Activated T-cell treated with anti-CD3 and anti-CD28 coated beads for 4 hours (primary cell): ENCODE data around the gene SSPN.

Source experiments
- DNase-seq: peaks from one replicate; pipeline ENCODE4 v3.0.0-alpha.2; 2020

The SSPN gene, protein sequence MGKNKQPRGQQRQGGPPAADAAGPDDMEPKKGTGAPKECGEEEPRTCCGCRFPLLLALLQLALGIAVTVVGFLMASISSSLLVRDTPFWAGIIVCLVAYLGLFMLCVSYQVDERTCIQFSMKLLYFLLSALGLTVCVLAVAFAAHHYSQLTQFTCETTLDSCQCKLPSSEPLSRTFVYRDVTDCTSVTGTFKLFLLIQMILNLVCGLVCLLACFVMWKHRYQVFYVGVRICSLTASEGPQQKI

DNA sequence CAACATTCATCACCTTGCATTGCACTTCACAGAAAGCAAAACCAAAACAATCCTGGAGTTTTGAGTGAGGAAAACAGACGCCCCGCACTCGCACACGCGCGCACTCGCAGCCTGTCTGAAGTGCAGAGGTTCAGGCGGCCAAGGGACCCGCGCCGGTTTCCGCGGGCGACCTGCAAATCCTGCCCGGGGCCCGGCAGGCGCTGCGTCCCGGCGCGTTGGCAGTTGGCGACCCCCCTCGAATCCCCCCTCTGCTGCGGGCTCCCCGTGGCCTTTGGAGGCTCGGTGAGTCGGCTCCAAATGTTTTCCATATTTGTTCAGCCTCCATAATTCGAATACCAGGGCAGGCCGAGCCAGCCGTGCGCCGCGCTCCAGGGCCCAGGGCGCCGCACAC, at the start of gene SSPN:
TSS of gene SSPN (plus strand) at position 324 of the 391 bp plus-strand sequence. CDS start 100 bp downstream, outside the sequence.
- DNase-seq = no peak

DNA sequence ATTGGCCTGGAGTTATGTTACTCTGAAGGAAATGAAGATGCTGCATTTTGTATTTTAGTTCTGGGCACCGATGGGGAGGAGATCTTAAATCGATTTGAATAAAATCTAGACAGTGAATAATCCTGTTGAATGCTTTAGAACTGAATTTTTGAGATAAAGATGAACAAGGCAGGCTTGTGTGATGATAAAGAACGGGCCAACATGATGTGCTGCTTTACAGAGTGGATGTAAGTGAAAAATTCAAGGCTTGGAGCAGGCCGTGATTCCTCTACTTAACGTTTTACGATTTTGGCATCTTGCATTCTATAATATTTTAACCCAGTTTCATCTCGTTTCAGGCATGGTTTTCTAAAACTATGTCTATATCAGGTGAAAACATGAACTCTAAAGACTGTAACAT, 47.1 kb upstream of the SSPN start:
- DNase-seq = no peak

DNA sequence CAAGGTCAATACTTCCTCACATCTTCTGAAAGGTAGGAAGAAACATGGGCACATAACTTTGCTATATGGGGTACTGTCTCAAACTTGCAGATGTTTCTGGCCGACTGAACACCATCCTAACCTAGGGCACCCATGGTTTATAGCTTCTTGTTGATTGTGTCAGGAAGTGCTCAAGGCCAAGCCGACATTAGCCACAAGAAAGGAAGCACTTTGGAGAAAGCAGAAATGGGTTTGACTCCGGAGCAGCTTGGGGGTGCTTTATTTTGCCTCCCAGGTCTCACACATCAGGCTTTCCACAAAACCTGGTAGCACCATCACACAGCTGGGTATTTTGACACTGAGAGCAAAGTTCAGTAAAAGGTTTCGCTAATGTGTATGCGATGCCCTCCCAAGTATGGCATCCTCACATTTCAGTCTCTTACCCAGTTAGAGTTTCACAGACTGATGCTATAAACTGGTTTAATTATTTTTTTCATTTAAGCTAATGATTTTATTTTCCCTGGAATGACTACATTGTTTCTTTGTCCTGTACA, 45.3 kb upstream of the SSPN start:
- no peak for DNase-seq

DNA sequence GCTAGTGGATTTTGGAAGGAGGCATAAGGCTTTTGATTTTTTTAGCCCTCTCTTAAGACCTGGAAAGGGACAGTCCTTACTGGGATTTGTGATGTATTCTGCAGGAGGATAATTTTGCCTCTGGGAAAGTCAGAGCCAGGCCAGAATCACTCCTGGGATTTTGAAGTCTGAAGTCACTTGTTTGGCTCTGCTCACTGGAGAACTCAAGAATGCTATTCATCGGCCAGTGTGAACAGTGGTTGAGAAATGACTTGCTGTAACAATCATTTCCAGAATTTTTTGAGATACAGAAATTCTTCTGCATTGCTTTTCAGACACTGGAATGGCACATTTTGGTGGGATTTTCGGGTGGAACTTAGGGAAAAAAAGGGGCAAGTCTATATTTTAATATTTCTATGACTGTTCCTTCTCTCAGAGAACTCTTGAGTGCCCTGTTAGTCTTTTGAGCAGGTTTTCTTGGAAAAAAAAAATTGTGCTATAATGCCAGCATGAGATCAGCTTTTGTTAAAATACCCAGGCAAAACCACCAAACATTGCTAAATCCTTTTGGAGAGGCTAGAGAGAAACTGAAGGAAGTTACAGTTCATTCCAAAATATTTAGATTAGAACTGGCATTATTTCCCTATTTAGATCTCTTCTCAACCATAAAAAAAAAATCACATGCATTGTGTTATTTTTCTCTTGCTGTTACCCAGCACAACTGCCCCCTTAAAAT, 44.5 kb upstream of the SSPN start:
- DNase-seq = no peak

DNA sequence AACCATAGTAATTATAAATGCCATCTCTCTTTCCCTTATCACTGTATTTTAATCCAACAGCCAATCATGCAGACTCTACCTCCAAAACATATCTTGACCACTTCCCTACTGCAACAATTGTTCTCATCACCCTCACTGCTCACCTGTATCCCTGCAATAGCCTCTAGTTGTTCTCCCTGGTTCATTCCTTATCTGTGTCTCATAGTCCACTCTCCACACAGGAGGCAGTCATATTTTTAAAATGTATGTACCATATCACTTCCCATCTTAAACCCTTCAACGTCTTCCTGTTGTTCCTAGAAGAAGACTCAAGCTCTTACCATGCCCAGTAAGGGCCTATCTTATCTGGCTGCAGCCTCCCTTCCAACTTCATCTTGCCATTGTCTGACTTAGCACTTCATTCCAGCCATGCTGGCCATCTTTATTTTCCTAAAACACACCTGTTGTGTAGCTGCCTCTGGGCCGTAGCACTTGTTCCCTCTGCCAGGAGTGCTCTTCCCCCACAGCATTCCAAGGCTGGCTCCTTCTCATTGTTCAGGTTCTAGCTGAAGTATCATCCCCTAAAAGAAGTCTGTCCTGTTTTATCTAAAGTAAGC, 42.8 kb upstream of the SSPN start:
- DNase-seq = no peak

DNA sequence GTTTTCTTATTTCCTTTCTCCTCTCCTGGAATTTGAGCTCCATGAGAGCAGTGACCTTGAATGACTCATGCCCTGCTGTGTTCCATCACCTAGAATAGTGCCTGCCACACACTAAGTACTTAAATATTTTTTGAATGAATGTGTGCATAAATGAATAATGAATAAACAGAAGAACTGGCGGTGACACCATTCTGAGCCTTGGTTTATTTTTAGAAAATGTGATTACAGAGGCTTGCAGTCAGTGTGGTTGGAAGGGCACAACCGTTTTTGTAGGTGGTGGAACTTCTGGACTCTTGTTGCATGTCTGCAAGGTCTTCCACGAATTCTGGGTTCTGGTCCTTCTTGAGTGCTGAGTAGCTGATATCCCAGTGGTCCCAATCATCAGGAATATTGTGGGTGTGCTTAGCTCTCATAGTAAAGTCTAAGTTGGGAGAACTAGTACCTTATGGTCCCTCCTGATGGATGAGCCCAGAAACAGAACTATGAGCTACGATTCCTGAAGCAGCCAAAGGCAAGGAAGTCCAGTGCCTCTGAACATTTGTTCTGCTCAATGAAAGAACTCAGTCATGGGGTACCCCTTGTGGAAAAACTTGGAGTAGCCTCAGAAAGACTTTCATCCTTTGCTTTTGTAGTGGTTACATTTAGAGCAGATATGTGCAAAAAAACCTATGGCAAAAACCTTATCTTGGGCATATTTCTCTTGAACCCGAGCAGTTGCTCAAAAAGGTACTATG, 41.8 kb upstream of the SSPN start:
- no peak for DNase-seq

DNA sequence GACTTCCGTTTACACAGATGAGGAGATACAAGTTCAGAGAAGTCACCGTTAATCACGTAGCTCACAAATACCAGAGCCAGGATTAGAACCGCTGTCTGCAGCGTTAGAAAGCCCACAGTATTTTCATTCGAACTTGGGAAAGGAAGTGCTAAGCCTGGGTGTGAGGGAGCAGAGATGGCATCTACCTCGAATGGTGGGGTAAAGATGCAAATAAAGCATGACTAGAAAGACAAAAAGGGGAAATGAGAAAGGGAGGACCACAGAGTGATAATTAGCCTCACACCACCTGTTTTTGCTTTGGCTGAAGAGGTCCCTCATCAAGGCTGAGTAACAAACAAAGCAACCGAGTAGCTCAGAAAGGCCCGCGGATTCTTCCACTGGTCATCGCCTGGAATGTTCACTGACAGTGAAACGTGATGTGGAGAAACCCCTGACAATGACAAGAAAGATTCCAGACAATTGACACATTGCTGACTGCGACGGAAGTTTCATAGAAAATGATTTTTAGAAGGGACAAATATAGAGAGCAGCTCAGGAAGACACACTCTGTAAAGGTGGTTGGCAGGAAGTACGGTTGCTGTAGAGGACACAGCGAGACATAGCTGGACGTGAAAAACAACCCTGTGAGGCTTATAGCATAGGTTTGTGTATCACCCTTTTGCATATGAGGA, 39.0 kb upstream of the SSPN start:
- no peak for DNase-seq

DNA sequence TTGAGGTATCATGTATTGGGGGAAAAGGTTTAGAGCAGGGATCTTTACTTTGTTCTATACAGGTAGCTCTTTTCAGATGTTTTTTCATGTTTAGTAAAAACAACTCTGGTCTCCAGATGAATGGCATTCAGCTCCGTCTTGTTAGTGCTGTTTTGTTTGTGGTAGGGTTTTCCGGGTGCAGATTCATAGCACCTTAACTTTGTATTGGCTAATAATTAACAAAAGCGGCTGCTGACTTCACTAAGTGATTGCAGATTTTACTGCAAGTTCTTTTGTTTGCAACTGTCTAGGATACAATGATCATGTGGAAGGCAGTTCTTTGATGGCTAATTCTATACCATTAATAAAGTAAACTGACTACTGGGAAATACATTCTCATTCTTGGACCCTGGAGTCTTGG, 38.4 kb upstream of the SSPN start:
- no peak for DNase-seq

DNA sequence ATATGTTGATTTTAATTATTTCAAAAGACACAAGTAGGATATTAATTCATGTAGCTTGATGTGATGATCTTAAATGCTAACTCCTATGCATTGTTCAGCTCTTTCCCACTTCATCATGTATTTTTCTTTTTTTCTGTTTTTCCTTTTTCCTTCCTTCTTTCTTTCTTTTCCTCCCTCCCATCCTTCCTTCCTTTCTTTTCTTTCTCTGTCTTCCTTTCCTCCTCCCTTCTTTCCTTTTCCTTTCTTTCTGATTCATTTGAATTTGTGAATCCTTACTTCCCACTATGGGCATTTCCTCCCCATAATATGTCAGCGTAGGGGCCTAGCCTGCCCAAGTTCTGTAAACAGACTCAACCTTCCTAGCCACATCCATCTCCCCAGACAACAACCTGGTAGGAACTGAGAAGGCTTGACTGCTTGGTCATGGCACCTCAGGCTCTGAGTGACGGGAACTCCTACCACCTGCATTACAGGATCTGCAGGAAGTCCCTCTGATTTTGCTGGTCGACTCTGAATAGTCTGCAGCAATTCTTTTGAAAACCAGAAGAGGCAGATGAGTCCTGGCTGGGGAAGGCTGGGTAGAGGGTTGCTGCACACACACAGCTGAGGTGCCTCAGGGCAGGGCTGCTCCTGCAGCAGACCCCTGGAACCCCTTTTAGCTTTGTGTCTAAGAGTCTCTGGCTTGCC, 37.2 kb upstream of the SSPN start:
- no peak for DNase-seq

DNA sequence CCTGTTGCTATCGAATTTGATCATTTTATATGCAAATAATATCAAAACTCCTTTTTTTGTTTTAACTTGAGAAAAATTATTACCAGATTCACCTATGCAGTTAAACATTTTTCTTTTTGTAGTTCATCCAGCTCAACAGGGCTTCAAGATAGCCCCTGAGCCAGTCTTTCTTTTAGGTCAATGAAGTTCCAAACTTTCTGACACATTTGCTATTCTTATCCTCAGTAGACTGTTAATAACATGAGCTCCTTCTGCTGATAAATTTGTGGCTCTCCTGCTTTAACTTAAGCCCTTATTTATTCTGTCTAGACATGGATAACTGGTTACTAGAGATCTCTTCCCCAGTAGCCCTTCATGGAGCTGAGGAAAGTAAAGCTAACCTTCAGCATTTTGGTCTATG, 33.2 kb upstream of the SSPN start:
- no peak for DNase-seq

DNA sequence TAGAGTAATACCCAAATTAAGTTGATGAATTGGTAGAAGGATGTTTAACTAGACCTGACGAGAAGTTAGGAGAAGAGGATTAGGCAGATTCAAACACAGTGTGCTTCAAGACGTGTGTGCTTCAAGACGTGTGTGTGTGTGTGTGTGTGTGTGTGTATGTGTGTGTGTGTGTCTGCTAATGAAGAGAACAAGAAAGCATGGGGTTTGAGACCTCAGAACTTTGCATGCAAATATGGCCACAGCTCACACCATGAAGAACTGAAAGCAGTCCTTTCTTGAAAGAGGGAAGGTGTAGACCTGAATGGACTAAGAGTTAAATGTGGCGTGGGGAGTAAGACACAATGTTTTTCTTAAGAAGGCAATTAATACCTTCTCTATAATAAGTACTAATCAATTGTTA, 32.5 kb upstream of the SSPN start:
- no peak for DNase-seq

DNA sequence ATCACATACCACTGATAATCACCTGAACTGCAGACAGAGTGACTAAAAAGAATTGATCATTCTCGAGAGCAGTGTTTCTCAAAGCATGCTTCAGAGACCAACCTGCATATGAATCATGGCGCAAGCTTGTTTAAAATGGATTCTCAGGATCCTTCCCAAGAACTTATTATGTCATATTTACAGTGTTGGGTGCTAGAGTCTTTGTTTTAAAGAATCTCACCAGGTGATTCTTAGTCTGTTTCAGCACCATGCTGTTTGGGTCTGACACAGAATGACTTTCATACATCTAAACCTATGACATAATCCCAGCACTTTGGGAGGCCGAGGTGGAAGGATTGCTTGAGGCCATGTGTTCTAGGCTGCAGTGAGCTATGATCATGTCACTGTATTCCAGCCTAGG, 31.3 kb upstream of the SSPN start:
- no peak for DNase-seq

DNA sequence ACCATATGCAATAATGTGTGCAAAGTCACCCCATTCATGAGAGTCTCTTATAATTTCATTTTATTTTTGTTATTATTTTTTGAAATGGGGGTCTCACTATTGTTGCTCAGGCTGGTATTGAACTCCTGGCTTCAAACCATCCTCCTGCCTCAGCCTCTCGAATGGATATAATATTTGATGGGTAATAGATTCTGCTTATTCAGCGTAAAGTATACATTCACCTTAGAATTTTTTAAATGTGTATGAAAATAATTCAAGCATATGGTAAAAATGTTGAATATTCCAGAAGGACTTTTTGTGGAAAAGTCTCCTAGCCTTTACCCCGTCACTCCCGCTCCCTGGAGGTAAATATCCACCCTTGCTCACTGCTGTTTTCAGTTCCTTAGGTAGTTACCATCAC, 23.4 kb upstream of the SSPN start:
- DNase-seq = no peak

DNA sequence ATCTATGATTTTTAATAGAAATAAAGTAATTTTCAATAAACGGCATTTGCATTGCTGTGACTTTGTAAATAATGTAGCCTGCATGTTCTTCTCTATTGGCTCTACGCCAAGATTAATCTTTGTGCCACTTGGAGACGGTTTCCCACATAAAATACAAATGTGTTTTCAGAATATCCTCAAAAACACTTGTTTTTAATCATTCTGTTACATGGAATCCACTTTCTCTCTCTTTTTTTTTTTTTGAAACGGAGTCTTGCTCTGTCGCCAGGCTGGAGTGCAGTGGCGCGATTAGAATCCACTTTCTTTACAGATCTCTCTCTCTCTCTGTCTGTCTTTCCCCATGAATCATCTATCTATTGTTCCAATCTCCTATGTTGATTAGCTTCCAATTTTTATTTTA, 22.8 kb upstream of the SSPN start:
- DNase-seq = no peak

DNA sequence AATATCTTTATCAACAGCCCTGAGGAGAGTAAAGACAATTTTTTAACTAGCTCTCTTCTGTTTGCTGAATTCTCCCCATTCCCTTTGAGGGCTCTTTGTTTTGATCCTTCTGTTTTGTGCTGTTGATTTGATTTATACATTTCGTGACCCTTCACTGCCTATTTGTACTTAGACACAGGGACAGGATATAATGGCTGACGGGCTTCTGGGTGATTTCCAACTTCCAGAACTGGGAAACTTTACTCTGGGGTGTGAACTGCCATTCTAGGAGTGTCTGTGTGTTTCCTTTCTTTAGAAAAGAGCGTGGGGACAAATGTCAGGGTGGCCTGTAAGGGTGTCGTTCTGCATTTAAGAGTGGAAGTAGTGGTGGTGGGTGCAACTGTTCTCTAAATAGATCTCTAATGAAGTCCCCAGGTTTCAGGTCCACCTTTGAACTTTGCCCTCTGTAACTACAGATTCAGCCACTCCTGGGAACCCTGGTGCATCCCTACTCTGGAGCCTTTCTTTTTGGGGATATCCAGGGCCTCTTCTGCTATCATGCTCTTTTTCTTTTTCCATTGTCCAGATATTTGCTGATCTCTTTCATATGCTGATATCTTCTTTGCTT, 22.3 kb upstream of the SSPN start:
- no peak for DNase-seq

DNA sequence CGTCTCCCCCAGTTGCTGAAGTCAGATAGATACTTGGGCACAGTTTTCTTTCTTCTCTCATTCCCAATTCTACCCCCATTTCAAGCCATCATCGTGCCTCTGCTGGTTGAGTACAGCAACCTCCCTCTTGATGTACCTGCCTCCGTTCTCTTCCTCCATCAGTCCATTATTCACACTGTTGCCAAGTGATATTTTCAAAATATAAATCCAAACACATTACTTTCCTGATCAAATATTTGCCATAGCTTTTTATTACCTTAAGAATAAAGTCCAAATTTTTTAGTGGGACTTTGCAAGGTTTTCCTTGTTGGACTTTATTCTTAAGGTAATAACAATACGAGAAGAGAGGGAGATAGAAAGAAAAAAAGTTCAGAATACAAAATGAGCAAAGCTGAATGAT, 18.6 kb upstream of the SSPN start:
- no peak for DNase-seq

DNA sequence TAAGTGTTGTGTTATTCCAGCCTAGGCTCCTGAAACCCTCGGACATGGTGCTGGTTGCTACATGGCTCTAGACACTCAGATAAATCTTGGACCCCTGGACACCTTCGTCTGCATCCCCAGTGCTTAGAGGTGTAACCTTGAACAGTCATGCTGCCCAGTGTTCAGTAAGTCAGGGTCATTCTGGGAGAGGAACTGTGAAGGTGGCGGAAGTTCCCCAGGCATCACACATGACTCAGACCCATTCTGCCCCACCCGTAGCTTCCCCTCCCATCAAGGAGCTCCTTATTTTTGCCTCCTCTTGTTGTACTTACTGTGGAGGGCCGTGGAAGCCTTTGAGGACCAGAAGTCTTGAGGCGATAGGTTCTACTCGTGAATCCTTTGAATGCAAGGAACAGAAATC, 18.1 kb upstream of the SSPN start:
- no peak for DNase-seq

DNA sequence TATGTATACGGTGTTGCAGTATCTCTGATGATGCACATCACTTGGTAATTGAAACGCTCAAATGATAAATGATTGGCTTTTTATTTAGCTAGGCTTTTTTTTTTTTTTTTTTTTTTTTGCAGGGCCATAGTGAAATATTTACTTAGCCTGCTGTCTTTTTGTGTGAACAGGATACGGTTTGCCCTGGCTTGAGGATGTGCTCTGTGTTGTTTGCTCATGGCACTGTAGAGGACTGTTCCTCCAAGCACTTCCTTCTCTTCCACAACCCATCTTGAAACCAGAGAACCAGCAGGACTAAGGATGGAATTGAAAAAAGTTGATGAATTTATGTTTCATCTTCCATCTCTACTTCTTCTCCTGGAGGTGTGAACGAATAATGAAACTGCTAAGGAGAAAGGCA, 15.5 kb upstream of the SSPN start:
- no peak for DNase-seq

DNA sequence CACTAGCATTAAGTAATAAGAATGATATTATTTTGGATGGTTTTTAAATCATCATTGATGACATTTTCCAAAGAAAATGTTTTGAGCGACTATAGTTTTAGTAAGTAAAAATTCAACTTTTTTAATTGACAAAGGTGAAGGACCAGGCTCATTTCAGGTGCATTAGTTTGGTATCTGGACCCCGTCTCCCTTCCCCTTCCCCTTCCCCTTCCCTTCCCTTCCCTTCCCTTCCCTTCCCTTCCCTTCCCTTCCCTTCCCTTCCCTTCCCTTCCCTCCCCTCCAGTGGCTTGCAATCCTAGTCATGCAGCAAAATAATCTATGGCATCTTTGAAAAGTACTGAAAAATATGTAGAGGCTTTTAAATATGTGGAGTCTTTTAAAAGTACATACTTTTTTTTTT, 13.0 kb upstream of the SSPN start:
- no peak for DNase-seq

DNA sequence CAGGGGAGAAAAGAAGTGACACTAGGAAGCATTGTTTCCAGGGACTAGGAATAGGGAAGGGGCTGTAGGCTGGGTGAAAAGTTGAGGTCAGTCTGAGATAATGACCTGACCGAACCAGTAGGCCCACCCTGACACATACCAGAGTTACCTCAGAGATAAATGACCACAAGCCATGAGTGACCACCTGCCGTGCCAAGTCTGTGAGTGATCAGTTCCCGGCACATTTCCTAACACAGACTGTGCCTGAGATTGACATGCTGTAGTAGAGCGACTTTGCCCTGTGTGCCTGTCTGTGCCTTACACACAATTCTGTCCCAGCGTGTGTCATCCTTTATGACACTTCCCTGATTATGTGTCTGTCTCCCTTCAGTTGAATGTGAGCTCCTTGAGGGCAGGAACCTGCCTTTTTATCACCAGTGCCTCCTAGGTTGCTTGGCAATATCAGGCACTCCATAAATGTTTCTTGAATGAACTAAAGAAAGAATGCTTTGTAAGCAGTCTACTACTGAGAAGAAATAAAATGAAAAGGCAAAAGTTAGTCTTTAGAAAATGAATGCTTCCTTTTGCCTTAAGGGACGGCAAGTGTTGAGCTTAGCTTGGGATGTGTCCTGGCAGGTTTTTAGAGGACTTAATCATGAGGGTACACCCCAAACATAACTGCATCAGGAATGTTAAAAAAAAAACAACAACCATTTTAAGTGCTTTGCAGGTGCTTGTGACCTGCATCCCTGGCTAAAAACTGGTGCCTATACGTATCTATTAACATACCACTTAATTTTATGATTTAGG, 9.6 kb upstream of the SSPN start:
- no peak for DNase-seq
